GM12878 (cell line): Measurements from ENCODE around the gene CCDC134. TPM values are rescaled to one million over a fixed set of nuclear protein-coding genes. Genes with fewer than 3 reads are reported as not detected.

Experiments used
- ASH2L ChIP-seq: fragments of 300-600, 200-600 bp; sonication (generic); IDR thresholded peaks from 2 replicates; pipeline ENCODE4 v1.6.1; 2017; ENCODE audit warnings: low read depth, mild to moderate bottlenecking, borderline replicate concordance
- ATF7 ChIP-seq: fragments of 450-650 bp; IDR thresholded peaks from 2 replicates; pipeline ENCODE4 v1.6.1; 2016; ENCODE audit warnings: low read depth, mild to moderate bottlenecking
- BCL11A ChIP-seq: IDR thresholded peaks from 2 replicates; pipeline ENCODE4 v1.6.1; 2011; ENCODE audit warnings: low read depth, low read length
- BCL3 ChIP-seq: IDR thresholded peaks from 2 replicates; pipeline ENCODE4 v1.6.1; 2011; ENCODE audit warnings: borderline replicate concordance, low read depth, mild to moderate bottlenecking, moderate library complexity, low read length; ENCODE audit not compliant: insufficient read depth, poor library complexity, severe bottlenecking
- BHLHE40 ChIP-seq, 2 experiments: fragments of 450-650 bp in 1 of 2; IDR thresholded peaks; 2 replicates each; pipeline ENCODE4 v1.6.1; 2011 to 2017; ENCODE audit warnings: low read depth in 2 of 2, borderline replicate concordance in 1 of 2, improper control_type of control experiment in 1 of 2, low read length in 1 of 2, mild to moderate bottlenecking in 1 of 2
- BMI1 ChIP-seq: fragments of 450-650 bp; IDR thresholded peaks from 2 replicates; pipeline ENCODE4 v1.6.1; 2016; ENCODE audit warnings: mild to moderate bottlenecking, moderate library complexity, borderline replicate concordance
- JUNB ChIP-seq: IDR thresholded peaks from 2 replicates; pipeline ENCODE4 v1.6.1; 2016; ENCODE audit warnings: antibody characterized with exemption, mild to moderate bottlenecking
- MEF2A ChIP-seq: IDR thresholded peaks from 2 replicates; pipeline ENCODE4 v1.6.1; 2011; ENCODE audit warnings: low read depth, mild to moderate bottlenecking, low read length, moderate library complexity; ENCODE audit not compliant: insufficient read depth
- POLR2AphosphoS5 ChIP-seq: IDR thresholded peaks from 2 replicates; pipeline ENCODE4 v1.6.1; 2011; ENCODE audit warnings: mild to moderate bottlenecking, low read length, inconsistent platforms
- SP1 ChIP-seq: IDR thresholded peaks from one replicate; pipeline ENCODE4 v1.6.1; 2011; ENCODE audit warnings: low read depth, low read length
- SPI1 ChIP-seq: IDR thresholded peaks from 2 replicates; pipeline ENCODE4 v1.6.1; 2011; ENCODE audit warnings: low read depth, mild to moderate bottlenecking, low read length, moderate library complexity, borderline replicate concordance; ENCODE audit not compliant: insufficient read depth
- SUZ12 ChIP-seq: fragments of 200-600 bp; sonication (generic); IDR thresholded peaks from one replicate; pipeline ENCODE4 v1.6.1; 2018; ENCODE audit warnings: antibody characterized with exemption, mild to moderate bottlenecking; ENCODE audit not compliant: unreplicated experiment
- TCF3 ChIP-seq: IDR thresholded peaks from 2 replicates; pipeline ENCODE4 v1.6.1; 2012; ENCODE audit warnings: low read depth, mild to moderate bottlenecking, low read length, borderline replicate concordance; ENCODE audit not compliant: insufficient read depth
- WRNIP1 ChIP-seq: IDR thresholded peaks from 2 replicates; pipeline ENCODE4 v1.6.1; 2011; ENCODE audit warnings: low read depth, low read length, improper control_type of control experiment, borderline replicate concordance
- ZBTB11 ChIP-seq: fragments of 450-650 bp; formaldehyde crosslinking; IDR thresholded peaks from 2 replicates; pipeline ENCODE4 v1.5.0; 2022; ENCODE audit warnings: mild to moderate bottlenecking, missing genetic modification characterization
- polyA plus RNA-seq, 11 experiments: library from polyadenylated mRNA; depleted of rRNA in 4 of 11; unstranded in 6 of 11; stranded (reverse) in 5 of 11; fragments of >200 nt; fragmentation: Nextera tagmentation in 4 of 11; fragmentation: Illumina TruSeq in 1 of 11; extraction: Ambion mirVana in 4 of 11; extraction: Trizol in 1 of 11; gene quantifications; 1 replicate in 1 of 11; 2 replicates in 10 of 11; pipeline versions ENCODE4 v1.2.1 to v1.2.3, GENCODE V29; 2011 to 2016; ENCODE audit warnings: inconsistent platforms in 2 of 11, missing spikeins in 2 of 11, low read depth in 1 of 11
- total RNA-seq, 4 experiments: library from RNA; depleted of rRNA in 3 of 4; stranded (reverse); fragments of >200 nt in 3 of 4; fragmentation: Illumina TruSeq in 1 of 4; extraction: Trizol in 1 of 4; gene quantifications; 2 replicates each; pipeline versions ENCODE4 v1.2.1 to v1.2.3, GENCODE V29; 2013 to 2021
- TF ChIP-seq, protein P1 (sequence below): IDR thresholded peaks from 2 replicates; pipeline ENCODE4 v1.6.1; 2012; ENCODE audit warnings: low read length, inconsistent platforms

Gene CCDC134
- total and polyA plus RNA-seq, 10 of the 15 experiments (the other 5 are each of a cell fraction or from before 2014, with no cell fraction given): 0.35 to 19.3 (median 11.8) TPM

GRCh38 chr22:41862160-41862529 is 61.7 kb downstream of the CCDC134 start (continued):
- TF ChIP-seq BCL3 (peak; percentile 85), SP1 (no peak), MEF2A (peak; percentile 68), BCL11A (peak; percentile 47; the same call in 1 of the 2 replicates), BMI1 (no peak), ASH2L (no peak; the same call in 1 of the 2 replicates), ATF7 (peak; percentile 81), SPI1 (no peak), TCF3 (no peak), JUNB (peak; percentile 54), BHLHE40 (IDR thresholded peaks at IDR 0.05; ENCODE audit: borderline replicate concordance in 1 of 2, low read depth in 2 of 2, low read length in 1 of 2) (peak; percentile 64 to 68; a peak in 3 of 4 replicates), WRNIP1 (no peak), ZBTB11 (no peak), POLR2AphosphoS5 (no peak), SUZ12 (no peak)
- TF ChIP-seq, protein P1, sequence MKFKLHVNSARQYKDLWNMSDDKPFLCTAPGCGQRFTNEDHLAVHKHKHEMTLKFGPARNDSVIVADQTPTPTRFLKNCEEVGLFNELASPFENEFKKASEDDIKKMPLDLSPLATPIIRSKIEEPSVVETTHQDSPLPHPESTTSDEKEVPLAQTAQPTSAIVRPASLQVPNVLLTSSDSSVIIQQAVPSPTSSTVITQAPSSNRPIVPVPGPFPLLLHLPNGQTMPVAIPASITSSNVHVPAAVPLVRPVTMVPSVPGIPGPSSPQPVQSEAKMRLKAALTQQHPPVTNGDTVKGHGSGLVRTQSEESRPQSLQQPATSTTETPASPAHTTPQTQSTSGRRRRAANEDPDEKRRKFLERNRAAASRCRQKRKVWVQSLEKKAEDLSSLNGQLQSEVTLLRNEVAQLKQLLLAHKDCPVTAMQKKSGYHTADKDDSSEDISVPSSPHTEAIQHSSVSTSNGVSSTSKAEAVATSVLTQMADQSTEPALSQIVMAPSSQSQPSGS: peak; percentile 73
